H1 (cell line): ENCODE results near the gene OR5K3.

ENCODE experiments used
- CEBPB ChIP-seq: IDR thresholded peaks from 2 replicates; pipeline ENCODE4 v1.6.1; 2012; ENCODE audit warnings: low read depth, low read length
- CTCF ChIP-seq, 3 experiments: IDR thresholded peaks; 1 replicate in 2 of 3; 2 replicates in 1 of 3; pipeline versions ENCODE4 v1.5.1 to v1.6.1; 2011; ENCODE audit warnings: low read length in 3 of 3, mild to moderate bottlenecking in 3 of 3, inconsistent platforms in 2 of 3, low read depth in 1 of 3, moderate library complexity in 1 of 3; ENCODE audit not compliant: insufficient read depth in 1 of 3; ENCODE audit errors: control extremely low read depth in 1 of 3
- GABPA ChIP-seq: IDR thresholded peaks from 2 replicates; pipeline ENCODE4 v1.6.1; 2011; ENCODE audit warnings: mild to moderate bottlenecking, low read length, moderate library complexity, borderline replicate concordance; ENCODE audit not compliant: insufficient read depth
- KDM4A ChIP-seq: IDR thresholded peaks from one replicate; pipeline ENCODE4 v1.7.1; 2012; ENCODE audit warnings: low read depth, mild to moderate bottlenecking, moderate library complexity, low read length, inconsistent platforms; ENCODE audit not compliant: severe bottlenecking
- NRF1 ChIP-seq: IDR thresholded peaks from 2 replicates; pipeline ENCODE4 v1.6.1; 2011; ENCODE audit warnings: mild to moderate bottlenecking, low read depth, low read length, improper control_type of control experiment
- POLR2A ChIP-seq, 2 experiments: IDR thresholded peaks; 1 replicate in 1 of 2; 2 replicates in 1 of 2; pipeline ENCODE4 v1.6.1; 2011; ENCODE audit warnings: low read depth in 2 of 2, low read length in 2 of 2, mild to moderate bottlenecking in 2 of 2; ENCODE audit errors: control extremely low read depth in 1 of 2
- RAD21 ChIP-seq, 2 experiments: IDR thresholded peaks in 1 of 2; conservative IDR thresholded peaks in 1 of 2; 2 replicates each; pipeline ENCODE4 v1.6.1; 2011; ENCODE audit warnings: low read depth in 2 of 2, low read length in 2 of 2, improper control_type of control experiment in 1 of 2, inconsistent platforms in 1 of 2, mild to moderate bottlenecking in 1 of 2, moderate library complexity in 1 of 2
- SRF ChIP-seq: IDR thresholded peaks from 2 replicates; pipeline ENCODE4 v1.6.1; 2011; ENCODE audit warnings: mild to moderate bottlenecking, low read depth, low read length, moderate library complexity
- USF2 ChIP-seq: IDR thresholded peaks from 2 replicates; pipeline ENCODE4 v1.6.1; 2011; ENCODE audit warnings: low read length, improper control_type of control experiment

- no peak for TF ChIP-seq GABPA
- TF ChIP-seq CTCF (IDR thresholded peaks at IDR 0.05; ENCODE audit: control extremely low read depth in 1 of 3, insufficient read depth in 1 of 3, low read depth in 1 of 3, low read length in 3 of 3), result no peak
- TF ChIP-seq NRF1, result no peak
- no peak for TF ChIP-seq CEBPB
- no peak for TF ChIP-seq SRF
- no peak for TF ChIP-seq KDM4A
- no peak for TF ChIP-seq USF2
- TF ChIP-seq RAD21 (IDR thresholded peaks at IDR 0.05 in 1 of 2, conservative IDR thresholded peaks at IDR 0.05 in 1 of 2; ENCODE audit: low read depth in 2 of 2, low read length in 2 of 2), result no peak
- no peak for TF ChIP-seq POLR2A (IDR thresholded peaks at IDR 0.05; ENCODE audit: control extremely low read depth in 1 of 2, low read depth in 2 of 2, low read length in 2 of 2)
Measured at GRCh38 chr3:98367464-98368246, 22.8 kb upstream of the OR5K3 start.
